ENCODE results near the gene THOC7. TPM values are rescaled to one million over a fixed set of nuclear protein-coding genes. Genes with fewer than 3 reads are reported as not detected.

THOC7 gene
- polyA plus RNA-seq, 1 experiment = 84.3 TPM

GRCh38 chr3:63872135-63872924 is 8.7 kb upstream of the THOC7 start:
- Histone ChIP-seq H3K27me3 (ENCODE audit: control insufficient read depth, insufficient read depth, low read length) (no peaks in the 10 kb centered on the region), H3K4me3 (ENCODE audit: low read depth, low read length) (no peak overlapping the region), H3K9me3 (ENCODE audit: control insufficient read depth, insufficient read depth, low read length) (no peaks in the 10 kb centered on the region), H3K27ac (ENCODE audit: low read depth, low read length) (no peak overlapping the region)
- CTCF ChIA-PET = interaction anchor here (0.6 kb wide), 1 partner anchor 13 kb away, joined by 3 read pairs; no protein-coding TSS in a partner anchor
- TF ChIP-seq CTCF (IDR thresholded peaks at IDR 0.05; ENCODE audit: low read depth, low read length) = no peak
- POLR2A ChIA-PET = interaction anchor here (0.6 to 0.7 kb wide), 2 partner anchors 31 to 112 kb away, joined by 4 read pairs; no protein-coding TSS in a partner anchor
- peak; percentile 39 for DNase-seq (ENCODE audit: low read depth, low spot score)

GRCh38 chr3:63870615-63871005 is 7.0 kb upstream of the THOC7 start:
- Histone ChIP-seq H3K27me3 (ENCODE audit: control insufficient read depth, insufficient read depth, low read length) (no peaks in the 10 kb centered on the region), H3K9me3 (ENCODE audit: control insufficient read depth, insufficient read depth, low read length) (no peaks in the 10 kb centered on the region), H3K4me3 (ENCODE audit: low read depth, low read length) (no peak overlapping the region), H3K27ac (ENCODE audit: low read depth, low read length) (no peak overlapping the region)
- ChIA-PET CTCF (interaction anchor here (0.7 kb wide), 1 partner anchor 18 kb away, joined by 4 read pairs; no protein-coding TSS in a partner anchor), POLR2A (no interaction called here)
- TF ChIP-seq CTCF (IDR thresholded peaks at IDR 0.05; ENCODE audit: low read depth, low read length) = no peak
- no peak for DNase-seq (ENCODE audit: low read depth, low spot score)

- ChIA-PET CTCF (interaction anchor here (0.7 kb wide), 1 partner anchor 19 kb away, joined by 4 read pairs; no protein-coding TSS in a partner anchor), POLR2A (no interaction called here)
- H3K4me3 ChIP-seq (ENCODE audit: low read depth, low read length) = no peak overlapping the region
- H3K27ac ChIP-seq (ENCODE audit: low read depth, low read length) = no peak overlapping the region
- H3K9me3 ChIP-seq (ENCODE audit: control insufficient read depth, insufficient read depth, low read length) = no peaks in the 10 kb centered on the region
- no peak for TF ChIP-seq CTCF (IDR thresholded peaks at IDR 0.05; ENCODE audit: low read depth, low read length)
- no peaks in the 10 kb centered on the region for H3K27me3 ChIP-seq (ENCODE audit: control insufficient read depth, insufficient read depth, low read length)
- DNase-seq (ENCODE audit: low read depth, low spot score) = no peak
These were observed 6.5 kb upstream of the THOC7 start for GRCh38 chr3:63869940-63870614.

GRCh38 chr3:63867225-63867624 is 3.6 kb upstream of the THOC7 start:
- Histone ChIP-seq H3K27me3 (ENCODE audit: control insufficient read depth, insufficient read depth, low read length) (no peaks in the 10 kb centered on the region), H3K9me3 (ENCODE audit: control insufficient read depth, insufficient read depth, low read length) (peaks cover 3% of the 10 kb centered on the region; the same call in 1 of the 2 replicates), H3K4me3 (ENCODE audit: low read depth, low read length) (no peak overlapping the region), H3K27ac (ENCODE audit: low read depth, low read length) (no peak overlapping the region)
- no peak for DNase-seq (ENCODE audit: low read depth, low spot score)
- CTCF ChIA-PET = no interaction called here
- TF ChIP-seq CTCF (IDR thresholded peaks at IDR 0.05; ENCODE audit: low read depth, low read length) = no peak
- POLR2A ChIA-PET = no interaction called here

GRCh38 chr3:63864965-63865327 is 1.3 kb upstream of the THOC7 start:
- DNase-seq (ENCODE audit: low read depth, low spot score) = no peak
- POLR2A ChIA-PET = no interaction called here
- CTCF ChIA-PET = no interaction called here
- Histone ChIP-seq H3K4me3 (ENCODE audit: low read depth, low read length) (peak overlapping the region; percentile 83), H3K27ac (ENCODE audit: low read depth, low read length) (peak overlapping the region; percentile 11), H3K27me3 (ENCODE audit: control insufficient read depth, insufficient read depth, low read length) (no peaks in the 10 kb centered on the region), H3K9me3 (ENCODE audit: control insufficient read depth, insufficient read depth, low read length) (peaks cover 3% of the 10 kb centered on the region; the same call in 1 of the 2 replicates)
- TF ChIP-seq CTCF (IDR thresholded peaks at IDR 0.05; ENCODE audit: low read depth, low read length) = no peak
